T47D (cell line): ENCODE data around the gene MRPS27.
A peak's percentile ranks its signal among the peaks of the same experiment; 100 is the strongest.

ENCODE experiments used
- DNase-seq, 2 experiments: peaks; one replicate each; pipeline versions ENCODE4 v3.0.0 to v3.0.0-alpha.2; 2011 to 2012; ENCODE audit warnings: low read depth in 1 of 2, low spot score in 1 of 2
- JUND ChIP-seq: IDR thresholded peaks from 2 replicates; pipeline ENCODE4 v1.6.1; 2012; ENCODE audit warnings: low read depth
- in situ Hi-C: cut with HindIII; loops from 2 replicates; pipeline ENCODE4 v1.10.0; 2016; ENCODE audit warnings: low sequenced_read_pairs, low pct_unique_long_range_greater_than_20kb

MRPS27 gene

DNA sequence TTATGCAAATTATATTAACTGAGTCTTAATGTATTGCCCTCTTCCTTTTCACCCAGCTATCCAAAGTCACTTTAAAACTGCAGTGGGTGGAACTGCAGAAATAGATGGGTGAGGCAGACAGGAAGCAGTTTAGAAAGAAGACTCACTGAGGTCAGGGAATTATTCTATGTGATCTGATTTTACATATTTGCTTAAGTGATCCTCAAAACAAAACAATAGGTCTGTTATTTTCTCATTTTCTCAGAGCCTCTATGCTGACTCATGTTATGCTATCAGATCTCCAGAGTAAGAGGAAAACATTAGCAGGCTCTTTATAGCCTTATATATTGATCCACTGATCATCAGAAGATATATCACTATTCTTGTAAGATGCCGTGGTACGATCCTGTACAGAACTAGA, 63.5 kb downstream of the MRPS27 start:
- no peak for TF ChIP-seq JUND
- no peak for DNase-seq
- in situ Hi-C loops: no loop called here

DNA sequence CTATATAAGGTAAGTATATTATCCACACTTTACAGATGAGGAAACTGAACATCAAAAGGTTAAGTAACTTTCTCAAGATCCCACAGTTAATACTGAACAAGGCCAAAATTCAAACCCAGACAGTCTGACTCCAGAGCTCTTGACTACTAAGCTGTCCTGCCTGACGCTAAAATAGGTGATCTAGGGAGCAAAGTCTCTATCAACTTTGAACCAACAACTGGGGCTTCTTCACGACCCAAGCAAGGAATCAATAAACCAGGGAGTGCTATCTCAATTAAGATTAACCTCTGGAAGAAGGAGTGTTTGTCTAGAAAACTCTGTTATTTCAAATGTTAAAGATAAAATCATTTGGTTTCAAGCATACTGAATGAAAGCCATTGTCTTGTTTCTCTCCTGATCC, 64.4 kb downstream of the MRPS27 start:
- no peak for TF ChIP-seq JUND
- no peak for DNase-seq
- in situ Hi-C loops: no loop called here

DNA sequence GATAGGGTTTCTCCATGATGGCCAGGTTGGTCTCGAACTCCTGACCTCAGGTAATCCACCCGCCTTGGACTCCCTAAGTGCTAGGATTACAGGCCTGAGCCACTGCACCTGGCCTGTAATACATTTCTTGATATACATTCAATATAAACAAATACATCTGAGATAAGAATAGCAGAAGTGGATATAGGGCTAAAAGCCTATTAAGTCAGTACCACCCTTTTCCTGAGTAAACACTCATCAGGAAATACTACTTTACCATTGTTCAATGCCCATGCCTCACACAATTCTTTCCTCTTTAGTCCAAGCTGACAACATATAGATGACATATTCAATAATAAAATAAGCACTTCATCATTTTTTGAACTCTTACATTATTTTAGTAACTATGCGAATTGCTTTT, 64.8 kb downstream of the MRPS27 start:
- TF ChIP-seq JUND: no peak
- in situ Hi-C loops: no loop called here
- DNase-seq: no peak

DNA sequence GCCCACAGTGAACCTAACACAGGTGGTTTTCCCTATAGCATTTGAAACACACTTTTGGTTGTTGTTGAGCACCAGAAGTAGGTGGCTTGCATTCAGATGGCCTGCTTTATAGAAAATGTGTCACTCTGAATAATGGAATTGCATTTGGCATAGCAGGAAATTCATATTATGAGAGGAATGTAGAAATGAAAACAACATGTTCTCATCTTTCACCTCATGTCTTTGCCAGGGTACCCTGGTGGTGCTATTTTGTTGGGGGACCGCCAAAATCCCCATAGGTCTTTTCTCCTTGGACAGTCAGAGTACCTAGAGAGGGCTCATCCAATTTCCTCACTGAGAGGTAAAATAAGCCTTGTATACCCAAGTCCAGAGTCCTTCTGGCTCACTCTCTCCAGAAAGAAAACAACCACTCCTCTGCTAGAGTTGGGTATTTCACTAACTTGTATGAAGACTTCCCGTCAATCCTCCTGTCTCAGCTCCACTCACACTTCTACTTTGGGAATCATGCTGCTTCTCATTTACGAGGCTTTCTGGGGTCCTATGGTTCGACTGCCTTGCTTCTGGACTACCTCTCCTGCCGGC, 67.4 kb downstream of the MRPS27 start:
- in situ Hi-C loops: no loop called here
- no peak for DNase-seq
- TF ChIP-seq JUND: no peak

DNA sequence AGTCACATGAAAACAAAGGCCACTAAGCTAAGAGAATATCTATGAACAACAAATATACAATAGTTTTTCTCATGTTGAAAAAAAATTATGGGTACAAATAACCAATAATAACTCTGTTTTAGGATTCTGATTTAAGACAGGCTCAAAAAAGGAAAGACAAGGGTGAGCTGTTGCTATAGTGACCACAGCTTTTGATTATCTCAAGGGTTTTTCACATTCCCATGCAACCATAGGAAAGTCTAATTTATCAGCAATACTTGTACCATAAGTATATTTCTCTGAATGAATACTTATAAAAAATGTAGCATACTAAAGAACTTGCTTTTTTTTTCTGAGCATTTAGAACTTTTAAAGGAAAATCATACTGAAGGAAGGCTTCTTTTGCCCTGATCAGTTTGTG, 68.0 kb downstream of the MRPS27 start:
- in situ Hi-C loops: no loop called here
- no peak for TF ChIP-seq JUND
- DNase-seq: no peak

DNA sequence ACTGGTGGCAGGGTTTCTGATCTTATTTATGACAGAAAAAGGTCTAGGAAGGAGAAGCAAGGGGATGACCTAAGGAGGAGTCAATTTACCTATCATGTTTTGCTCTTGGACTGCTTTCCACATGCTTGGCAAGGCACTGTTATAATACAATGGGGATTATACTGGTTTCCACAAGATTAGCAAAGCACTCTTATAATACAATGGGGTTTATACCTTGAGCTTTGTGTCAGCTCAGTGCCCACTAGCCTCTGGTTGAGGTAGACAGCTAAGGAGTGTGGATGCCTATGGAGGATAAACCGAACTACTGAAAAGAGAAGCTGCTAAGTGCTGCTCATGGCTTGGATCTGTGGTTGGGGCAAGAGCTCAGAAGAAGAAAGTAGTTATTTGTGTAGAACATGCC, 68.7 kb downstream of the MRPS27 start:
- no peak for TF ChIP-seq JUND
- in situ Hi-C loops: no loop called here
- no peak for DNase-seq

DNA sequence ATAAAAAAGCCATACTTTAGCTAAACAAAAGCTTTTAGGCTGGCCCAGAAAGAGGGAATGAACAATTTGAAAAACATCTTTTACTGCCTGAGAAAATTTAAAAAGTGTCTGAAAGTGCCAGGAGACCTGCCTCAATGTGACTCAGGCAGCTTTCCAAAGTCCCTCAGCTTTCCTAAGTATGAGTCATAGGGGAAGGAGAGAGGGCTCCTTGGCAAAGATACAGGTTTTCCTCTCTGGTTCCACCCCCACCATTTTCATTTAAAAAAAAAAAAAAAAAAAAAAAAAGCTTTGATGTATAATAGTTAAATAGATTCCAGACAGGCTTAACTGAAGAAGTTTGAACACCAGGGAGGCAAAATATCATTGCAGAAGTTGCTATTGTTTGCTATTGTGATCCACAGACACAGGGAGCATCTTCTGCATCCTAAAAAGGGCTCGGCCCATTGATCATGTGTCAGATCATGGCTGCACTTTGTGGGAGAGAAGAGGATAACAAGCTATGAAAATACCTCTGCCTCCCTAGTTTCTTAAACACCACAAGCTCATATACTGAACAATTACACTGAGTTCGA, 71.5 kb downstream of the MRPS27 start:
- TF ChIP-seq JUND: no peak
- no peak for DNase-seq
- in situ Hi-C loops: no loop called here

DNA sequence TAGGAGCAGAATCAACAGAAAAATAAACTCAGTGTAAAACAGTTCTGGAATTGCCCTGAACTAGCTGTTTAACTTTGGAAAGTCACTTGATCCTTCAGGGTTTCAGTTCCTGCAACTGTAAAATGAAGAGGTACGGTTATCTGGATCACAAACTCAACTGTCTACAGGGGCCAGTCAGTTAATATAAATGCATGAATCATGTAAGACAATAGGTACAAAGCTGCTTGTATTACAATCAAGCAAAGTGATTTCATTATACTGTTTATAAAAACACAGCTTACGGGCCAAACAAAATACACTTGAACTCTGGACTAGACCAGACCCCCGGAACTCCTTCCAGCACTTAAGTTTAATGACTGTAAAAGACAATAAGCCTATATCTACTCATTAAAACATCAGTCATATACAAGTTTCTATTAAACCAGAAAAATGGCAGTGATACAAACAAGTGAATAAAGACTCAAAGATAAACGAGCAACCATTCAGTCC, 73.0 kb downstream of the MRPS27 start:
- in situ Hi-C loops: no loop called here
- no peak for DNase-seq
- TF ChIP-seq JUND: no peak

DNA sequence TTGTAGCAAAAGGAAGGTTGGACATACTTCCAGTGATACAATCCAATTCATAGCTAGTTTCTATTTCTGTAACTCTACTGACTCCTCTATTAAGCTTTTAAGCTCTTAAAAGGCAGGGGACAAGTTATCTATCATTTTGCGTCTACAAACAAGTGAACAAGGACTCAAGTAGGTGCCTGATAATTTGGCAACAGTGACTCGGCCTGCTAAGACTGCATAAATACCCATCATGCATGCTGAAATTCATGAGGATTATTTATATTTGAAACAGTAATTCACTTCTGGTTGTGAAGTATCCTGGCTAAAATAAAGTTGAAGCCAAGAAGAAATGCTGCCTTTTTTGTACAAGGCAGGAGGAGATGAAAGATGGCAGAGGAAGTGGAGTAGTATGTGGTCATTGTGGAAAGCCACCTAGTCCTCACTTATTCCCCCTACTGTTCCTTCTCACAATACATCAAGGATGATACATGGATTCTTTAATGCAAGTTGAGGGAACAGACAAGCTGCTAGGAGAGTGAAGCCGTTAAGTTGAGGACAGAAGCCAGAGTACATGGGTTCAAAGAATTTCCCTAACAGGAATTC, 74.0 kb downstream of the MRPS27 start:
- no peak for TF ChIP-seq JUND
- in situ Hi-C loops: no loop called here
- no peak for DNase-seq

DNA sequence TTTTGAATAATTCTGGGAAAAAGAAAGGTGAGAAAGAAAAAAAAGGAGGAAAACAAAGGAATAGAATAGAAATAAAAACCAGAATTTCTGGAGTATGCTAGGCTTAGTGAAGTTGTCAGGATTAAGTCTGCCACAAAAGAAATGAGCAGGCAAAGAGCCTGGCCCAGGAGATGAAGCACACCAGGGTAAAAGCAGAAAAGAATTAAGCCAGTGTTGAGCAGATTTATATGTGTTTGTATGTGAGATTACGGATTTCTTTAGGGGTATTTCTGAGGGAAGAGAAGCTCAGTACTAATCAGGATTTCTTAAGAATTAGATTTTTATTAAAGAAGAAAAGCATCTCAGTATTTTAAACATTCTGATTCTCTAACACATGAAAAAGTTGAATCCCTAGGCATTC, 74.5 kb downstream of the MRPS27 start:
- no peak for DNase-seq
- no peak for TF ChIP-seq JUND
- in situ Hi-C loops: no loop called here

DNA sequence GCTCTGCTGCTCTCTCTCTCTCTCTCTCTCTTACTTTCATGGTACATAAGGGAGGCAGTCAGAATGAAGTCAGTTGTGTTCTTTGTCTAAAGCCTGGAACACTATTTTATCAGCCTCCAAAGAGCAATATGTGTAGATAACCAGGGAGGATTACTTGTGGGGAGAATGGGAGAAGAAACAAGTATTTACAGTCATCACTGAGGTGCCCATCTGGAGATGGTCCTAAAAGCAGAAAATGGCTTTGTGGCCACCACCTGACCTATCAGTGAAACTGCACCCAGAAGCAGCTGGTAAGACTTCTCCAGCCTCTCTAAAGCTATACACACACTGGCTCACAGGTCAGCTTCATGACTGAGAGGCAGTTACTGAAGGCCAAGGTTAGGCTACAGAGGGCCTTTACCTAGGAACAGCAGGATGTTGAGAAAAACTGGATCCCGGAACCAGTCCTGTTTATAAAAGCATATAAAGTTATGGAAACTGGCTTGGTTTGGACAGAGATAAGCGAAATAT, 75.1 kb downstream of the MRPS27 start:
- TF ChIP-seq JUND: no peak
- DNase-seq: peak; percentile 11 to 58
- in situ Hi-C loops: no loop called here

DNA sequence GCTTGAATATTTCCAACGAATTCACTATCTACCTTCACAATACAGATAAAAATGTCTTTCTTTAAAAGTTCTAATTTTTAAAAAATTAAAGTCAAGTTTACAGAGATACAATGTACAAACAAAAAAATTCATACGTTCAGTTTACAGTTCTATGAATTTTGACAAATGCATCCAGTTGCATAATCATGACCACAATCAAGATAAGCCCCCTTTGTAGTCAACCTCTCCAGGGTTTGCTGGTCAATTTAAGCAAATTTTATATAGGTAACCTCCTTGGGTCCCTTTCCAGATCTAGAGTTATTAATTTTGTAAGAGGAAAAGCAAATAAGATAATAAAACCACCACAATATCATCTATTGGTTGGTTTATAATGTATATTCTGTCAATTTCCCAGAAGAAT, 76.3 kb downstream of the MRPS27 start:
- in situ Hi-C loops: no loop called here
- no peak for TF ChIP-seq JUND
- DNase-seq: no peak

DNA sequence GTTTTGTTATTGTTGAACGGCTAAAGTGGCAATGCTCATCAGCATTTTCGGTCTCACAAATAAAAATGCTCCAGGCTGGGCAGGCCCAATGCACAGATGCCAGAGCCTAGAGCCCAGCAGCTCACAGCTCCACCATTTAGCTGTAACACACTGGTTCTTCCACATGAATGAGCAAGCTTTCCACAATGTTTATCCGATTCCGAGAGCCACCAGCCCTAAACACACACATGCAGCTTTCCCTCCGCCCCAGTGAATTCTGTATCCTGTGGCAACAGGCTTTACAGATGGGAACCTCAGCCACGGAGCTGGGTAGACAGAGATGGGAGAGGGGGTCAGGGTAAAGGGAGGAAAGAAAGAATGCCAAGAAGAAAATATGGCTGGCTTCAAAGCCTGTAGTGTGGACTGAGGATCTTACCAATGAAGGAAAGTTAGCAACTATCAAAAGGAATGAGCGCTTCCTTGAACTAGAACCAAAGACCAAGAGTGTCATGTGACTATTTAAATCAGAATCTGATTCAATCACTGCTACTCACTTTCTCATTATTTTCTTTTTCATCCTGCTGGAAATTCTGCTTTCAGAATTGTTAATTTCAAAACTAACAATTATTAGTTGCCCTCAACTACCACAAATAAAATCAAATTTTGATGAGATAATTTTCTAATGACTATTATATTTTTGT, 77.1 kb downstream of the MRPS27 start:
- in situ Hi-C loops: no loop called here

More for the DNA sequence above, 77.1 kb downstream of the MRPS27 start:
- DNase-seq: no peak
- no peak for TF ChIP-seq JUND
